Glutamatergic neuron (in vitro differentiated cells): ENCODE results near the gene ALAS1. TPM values are rescaled to one million over a fixed set of nuclear protein-coding genes. Genes with fewer than 3 reads are reported as not detected.
A peak's percentile ranks its signal among the peaks of the same experiment; 100 is the strongest.

Source experiments
- DNase-seq: peaks from one replicate; pipeline ENCODE4 v3.0.0; 2022
- H3K27ac Mint-ChIP-seq: one replicate; pipeline ENCODE4 v1.8.0; 2020; ENCODE audit warnings: mild to moderate bottlenecking, mixed read lengths, inconsistent platforms; ENCODE audit not compliant: unreplicated experiment
- H3K27me3 Mint-ChIP-seq: one replicate; pipeline ENCODE4 v1.8.0; 2020; ENCODE audit warnings: mild to moderate bottlenecking, moderate library complexity, mixed read lengths, inconsistent platforms; ENCODE audit not compliant: unreplicated experiment
- H3K36me3 Mint-ChIP-seq: one replicate; pipeline ENCODE4 v1.8.0; 2020; ENCODE audit warnings: mild to moderate bottlenecking, mixed read lengths, inconsistent platforms; ENCODE audit not compliant: unreplicated experiment
- H3K4me1 Mint-ChIP-seq: one replicate; pipeline ENCODE4 v1.8.0; 2020; ENCODE audit warnings: mild to moderate bottlenecking, low read depth, mixed read lengths, inconsistent platforms; ENCODE audit not compliant: unreplicated experiment
- H3K4me3 Mint-ChIP-seq: one replicate; pipeline ENCODE4 v1.8.0; 2020; ENCODE audit warnings: mild to moderate bottlenecking, mixed read lengths, inconsistent platforms; ENCODE audit not compliant: unreplicated experiment
- H3K9me3 Mint-ChIP-seq: one replicate; pipeline ENCODE4 v1.8.0; 2020; ENCODE audit warnings: mild to moderate bottlenecking, moderate library complexity, mixed read lengths, inconsistent platforms; ENCODE audit not compliant: unreplicated experiment
- CTCF ChIP-seq: fragments of 200-600 bp; sonication (generic); IDR thresholded peaks from one replicate; pipeline ENCODE4 v1.5.0; 2021; ENCODE audit not compliant: partially characterized antibody, unreplicated experiment
- total RNA-seq: library from RNA; stranded (reverse); fragmentation: NEBNext Ultra II Directional; extraction: Animal tissue kit (Norgen Biotek cat#: 25700); gene quantifications from one replicate; pipeline ENCODE4 v1.2.1, GENCODE V29; 2021; ENCODE audit not compliant: unreplicated experiment

ALAS1 gene
- total RNA-seq, 1 donor from 2014 or later, result 41.7 TPM

GRCh38 chr3:52198643-52199608 is 966 bp downstream of the ALAS1 start:
- H3K4me3 Mint-ChIP-seq, result peak overlapping the region; percentile 99
- H3K4me1 Mint-ChIP-seq, result peaks cover 13% of the 10 kb centered on the region
- H3K27me3 Mint-ChIP-seq, result peaks cover 7% of the 10 kb centered on the region
- H3K36me3 Mint-ChIP-seq, result no peaks in the 10 kb centered on the region
- H3K27ac Mint-ChIP-seq, result peak overlapping the region; percentile 69
- no peak for DNase-seq
- peaks cover 4% of the 10 kb centered on the region for H3K9me3 Mint-ChIP-seq
- no peak for TF ChIP-seq CTCF

DNA sequence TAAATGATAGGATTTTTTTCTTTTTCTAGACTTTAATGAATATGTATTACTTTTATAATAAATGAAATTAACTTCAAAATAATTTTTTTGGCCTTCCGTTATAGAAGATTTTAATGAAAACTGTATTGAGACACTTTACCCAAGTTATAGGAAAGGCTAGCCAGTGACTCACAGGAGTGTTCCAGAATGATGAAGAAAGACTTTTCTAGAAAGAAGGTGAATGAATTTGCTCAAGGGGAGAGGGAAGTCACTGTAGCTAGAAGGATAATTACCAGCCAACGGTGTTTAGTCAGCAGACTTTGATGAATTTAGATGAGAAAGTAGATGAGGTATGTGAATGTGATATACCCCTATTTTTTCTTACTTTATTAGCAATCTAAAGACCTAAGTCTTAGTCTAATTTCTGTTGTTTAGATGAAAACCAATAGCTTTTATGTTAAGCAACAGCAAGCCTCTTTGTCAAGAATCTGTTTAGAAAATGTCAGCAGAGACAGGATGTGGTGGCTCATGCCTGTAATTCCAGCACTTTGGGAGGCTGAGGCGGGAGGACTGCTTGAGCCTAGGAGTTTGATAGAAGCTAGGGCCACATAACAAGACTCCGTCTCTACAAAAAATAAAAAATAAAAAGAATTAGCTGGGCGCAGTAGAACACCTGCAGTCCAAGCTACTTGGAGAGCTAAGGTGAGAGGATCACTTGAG is 3.2 kb downstream of the ALAS1 start:
- H3K27ac Mint-ChIP-seq, result no peak overlapping the region
- H3K36me3 Mint-ChIP-seq, result no peaks in the 10 kb centered on the region
- no peak for TF ChIP-seq CTCF
- DNase-seq, result no peak
- peaks cover 3% of the 10 kb centered on the region for H3K9me3 Mint-ChIP-seq
- no peak overlapping the region for H3K4me3 Mint-ChIP-seq
- peaks cover 13% of the 10 kb centered on the region for H3K4me1 Mint-ChIP-seq
- peaks cover 7% of the 10 kb centered on the region for H3K27me3 Mint-ChIP-seq

- Mint-ChIP-seq H3K27me3 (peaks cover 8% of the 10 kb centered on the region), H3K9me3 (peaks cover under 1% of the 10 kb centered on the region), H3K36me3 (no peaks in the 10 kb centered on the region), H3K4me3 (no peak overlapping the region), H3K4me1 (peaks cover 11% of the 10 kb centered on the region), H3K27ac (no peak overlapping the region)
- TF ChIP-seq CTCF, result no peak
- DNase-seq, result no peak
Observed at GRCh38 chr3:52202384-52203077, 4.6 kb downstream of the ALAS1 start.

- H3K27me3 Mint-ChIP-seq, result peaks cover 4% of the 10 kb centered on the region
- H3K36me3 Mint-ChIP-seq, result no peaks in the 10 kb centered on the region
- no peaks in the 10 kb centered on the region for H3K9me3 Mint-ChIP-seq
- no peak overlapping the region for H3K4me3 Mint-ChIP-seq
- H3K4me1 Mint-ChIP-seq, result peaks cover 6% of the 10 kb centered on the region
- no peak for TF ChIP-seq CTCF
- DNase-seq, result no peak
- H3K27ac Mint-ChIP-seq, result no peak overlapping the region
Observed at GRCh38 chr3:52203701-52204100, 5.7 kb downstream of the ALAS1 start.
